ENCODE measurements around the gene KRTAP19-2.

Gene KRTAP19-2

GRCh38 chr21:30491963-30492428 is 4.8 kb upstream of the KRTAP19-2 start, which contains the start of gene KRTAP19-3:
Gene KRTAP19-3 (minus strand): TSS chr21:30492013. CDS start chr21:30491957, 56 bp downstream.
- no peak for TF ChIP-seq CTCF (IDR thresholded peaks at IDR 0.05; ENCODE audit: low read depth, low read length)
- no peaks in the 10 kb centered on the region for H3K27me3 ChIP-seq
- H3K4me3 ChIP-seq (ENCODE audit: low read depth, low read length): no peak within 1 kb of the TSS
- H3K4me1 ChIP-seq: no peaks in the 10 kb centered on the region
- no peaks in the 10 kb centered on the region for H3K36me3 ChIP-seq
- H3K9me3 ChIP-seq: no peaks in the 10 kb centered on the region
- no peak for DNase-seq

GRCh38 chr21:30486180-30486579 is 1.1 kb downstream of the KRTAP19-2 start:
- H3K27me3 ChIP-seq: no peaks in the 10 kb centered on the region

GRCh38 chr21:30482130-30482529 is 5.1 kb downstream of the KRTAP19-2 start:
- DNase-seq: no peak
- H3K9me3 ChIP-seq: no peaks in the 10 kb centered on the region; the same call in 1 of the 2 replicates
- no peak for TF ChIP-seq CTCF (IDR thresholded peaks at IDR 0.05; ENCODE audit: low read depth, low read length)
- H3K4me1 ChIP-seq: no peaks in the 10 kb centered on the region
- no peaks in the 10 kb centered on the region for H3K27me3 ChIP-seq
- H3K36me3 ChIP-seq: no peaks in the 10 kb centered on the region
- no peak overlapping the region for H3K4me3 ChIP-seq (ENCODE audit: low read depth, low read length)

More at GRCh38 chr21:30486180-30486579, 1.1 kb downstream of the KRTAP19-2 start:
- Histone ChIP-seq H3K4me3 (ENCODE audit: low read depth, low read length) (no peak overlapping the region), H3K4me1 (no peaks in the 10 kb centered on the region), H3K36me3 (no peaks in the 10 kb centered on the region), H3K9me3 (no peaks in the 10 kb centered on the region; the same call in 1 of the 2 replicates)
- TF ChIP-seq CTCF (IDR thresholded peaks at IDR 0.05; ENCODE audit: low read depth, low read length): no peak
- DNase-seq: no peak

GRCh38 chr21:30480145-30480544 is 7.1 kb downstream of the KRTAP19-2 start, which contains the start of gene KRTAP19-1:
Gene KRTAP19-1 (minus strand): TSS chr21:30480367. CDS start chr21:30480317, 50 bp downstream.
- no peaks in the 10 kb centered on the region for H3K27me3 ChIP-seq
- H3K4me3 ChIP-seq (ENCODE audit: low read depth, low read length): no peak within 1 kb of the TSS
- no peaks in the 10 kb centered on the region for H3K36me3 ChIP-seq
- no peak for TF ChIP-seq CTCF (IDR thresholded peaks at IDR 0.05; ENCODE audit: low read depth, low read length)
- DNase-seq: no peak
- no peaks in the 10 kb centered on the region for H3K4me1 ChIP-seq
- H3K9me3 ChIP-seq: no peaks in the 10 kb centered on the region; the same call in 1 of the 2 replicates

- DNase-seq: no peak
- no peaks in the 10 kb centered on the region for H3K9me3 ChIP-seq
- H3K4me1 ChIP-seq: no peaks in the 10 kb centered on the region
- H3K27me3 ChIP-seq: no peaks in the 10 kb centered on the region
- H3K4me3 ChIP-seq (ENCODE audit: low read depth, low read length): no peak overlapping the region
- no peaks in the 10 kb centered on the region for H3K36me3 ChIP-seq
- no peak for TF ChIP-seq CTCF (IDR thresholded peaks at IDR 0.05; ENCODE audit: low read depth, low read length)
These were observed 8.0 kb downstream of the KRTAP19-2 start for GRCh38 chr21:30479259-30479658.

- Histone ChIP-seq H3K4me1 (no peaks in the 10 kb centered on the region), H3K4me3 (ENCODE audit: low read depth, low read length) (no peak overlapping the region), H3K36me3 (no peaks in the 10 kb centered on the region), H3K9me3 (no peaks in the 10 kb centered on the region), H3K27me3 (no peaks in the 10 kb centered on the region)
- TF ChIP-seq CTCF (IDR thresholded peaks at IDR 0.05; ENCODE audit: low read depth, low read length): no peak
- DNase-seq: no peak
These were observed 9.2 kb downstream of the KRTAP19-2 start for GRCh38 chr21:30478004-30478403.

Data from BE2C (cell line).